PC-3 (cell line): ENCODE data around the gene HTT-AS. TPM values are rescaled to one million over a fixed set of nuclear protein-coding genes. Genes with fewer than 3 reads are reported as not detected.
A peak's percentile ranks its signal among the peaks of the same experiment; 100 is the strongest.

Experiments used
- ATAC-seq: fragments of 200-7000 bp; cut with Tn5 transposase; 2 replicates; pipeline ENCODE4 v1.9.1; 2020; ENCODE audit warnings: mild to moderate bottlenecking, moderate library complexity
- BruUV-seq: library from RNA; stranded (reverse); fragments of 400-500 nt; replicated peaks from 2 replicates; lab custom pipeline; 2021; lab: Mats Ljungman, UMichigan
- CTCF ChIA-PET: fragments of 300-600 bp; sonication (Branson Sonifier 250); formaldehyde crosslinking; loops from one replicate; lab custom pipeline; 2022; ENCODE audit warnings: antibody characterized with exemption; lab: Charles Lee
- POLR2A ChIA-PET: fragments of 300-600 bp; sonication (Branson Sonifier 250); formaldehyde crosslinking; loops from one replicate; lab custom pipeline; 2022; ENCODE audit warnings: antibody characterized with exemption; ENCODE audit not compliant: unreplicated experiment; lab: Charles Lee
- DNase-seq: peaks from one replicate; pipeline ENCODE4 v3.0.0-alpha.2; 2015
- H2AFZ ChIP-seq: fragments of 300-600 bp; sonication (generic); 2 replicates; pipeline ENCODE4 v1.6.0; 2016; ENCODE audit warnings: antibody characterized with exemption, low read length
- H3F3A ChIP-seq: fragments of 300-600 bp; sonication (generic); one replicate; pipeline ENCODE4 v1.6.0; 2017; ENCODE audit warnings: antibody characterized with exemption, low read length, control low read depth, mild to moderate bottlenecking; ENCODE audit not compliant: unreplicated experiment
- H3K27ac ChIP-seq: fragments of 300-600 bp; sonication (generic); 2 replicates; pipeline ENCODE4 v1.5.1; 2016; ENCODE audit warnings: mild to moderate bottlenecking, low read length
- H3K27me3 ChIP-seq: fragments of 300-600 bp; sonication (generic); 2 replicates; pipeline ENCODE4 v1.6.1; 2016; ENCODE audit warnings: low read length, mixed read lengths
- H3K36me3 ChIP-seq: fragments of 300-600 bp; sonication (generic); 2 replicates; pipeline ENCODE4 v1.6.1; 2016; ENCODE audit warnings: low read depth, mixed run types, low read length, mixed read lengths
- H3K4me1 ChIP-seq: fragments of 300-600 bp; sonication (generic); 2 replicates; pipeline ENCODE4 v1.5.1; 2016; ENCODE audit warnings: low read length; ENCODE audit not compliant: insufficient read depth
- H3K4me2 ChIP-seq: fragments of 300-600 bp; sonication (generic); 2 replicates; pipeline ENCODE4 v1.6.0; 2016; ENCODE audit warnings: low read length
- H3K4me3 ChIP-seq: fragments of 300-600 bp; sonication (generic); 2 replicates; pipeline ENCODE4 v1.5.1; 2016; ENCODE audit warnings: mild to moderate bottlenecking, low read length, mixed read lengths
- H3K79me2 ChIP-seq: fragments of 300-600 bp; sonication (generic); 2 replicates; pipeline ENCODE4 v1.6.1; 2017; ENCODE audit warnings: low read length, mixed read lengths
- H3K9ac ChIP-seq: fragments of 300-600 bp; sonication (generic); 2 replicates; pipeline ENCODE4 v1.6.0; 2016; ENCODE audit warnings: mild to moderate bottlenecking, low read length
- H3K9me2 ChIP-seq: fragments of 300-600 bp; sonication (generic); replicated peaks from 2 replicates; pipeline ENCODE4 v1.6.1; 2016; ENCODE audit warnings: mixed run types, low read length, mixed read lengths
- H3K9me3 ChIP-seq: fragments of 300-600 bp; sonication (generic); 2 replicates; pipeline ENCODE4 v1.6.1; 2016; ENCODE audit warnings: low read length, mixed read lengths
- H4K20me1 ChIP-seq: fragments of 300-600 bp; sonication (generic); 2 replicates; pipeline ENCODE4 v1.6.1; 2016; ENCODE audit warnings: low read length, mixed read lengths
- EZH2 ChIP-seq: fragments of 300-600 bp; sonication (generic); IDR thresholded peaks from one replicate; pipeline ENCODE4 v1.6.1; 2017; ENCODE audit warnings: antibody characterized with exemption, mild to moderate bottlenecking, low read length; ENCODE audit not compliant: unreplicated experiment
- EZH2phosphoT487 ChIP-seq: fragments of 300-600 bp; sonication (generic); IDR thresholded peaks from 2 replicates; pipeline ENCODE4 v1.6.1; 2018; ENCODE audit warnings: mild to moderate bottlenecking, antibody characterized with exemption, low read length, borderline replicate concordance
- intact Hi-C: fragments of 100-400 bp; cut with micrococcal nuclease; formaldehyde crosslinking; loops from 2 replicates; pipeline ENCODE4 v1.9.0; 2023
- total RNA-seq: library from RNA; depleted of rRNA; stranded (reverse); fragments of >200 nt; gene quantifications from 2 replicates; pipeline ENCODE4 v1.2.3, GENCODE V29; 2014
- TF ChIP-seq, protein P1 (sequence below): fragments of 300-600 bp; sonication (generic); conservative IDR thresholded peaks from 2 replicates; pipeline ENCODE4 v1.5.1; 2017; ENCODE audit warnings: antibody characterized with exemption, low read depth, mild to moderate bottlenecking, low read length

HTT-AS gene
- total RNA-seq, 1 experiment from 2014 or later, result not detected

DNA sequence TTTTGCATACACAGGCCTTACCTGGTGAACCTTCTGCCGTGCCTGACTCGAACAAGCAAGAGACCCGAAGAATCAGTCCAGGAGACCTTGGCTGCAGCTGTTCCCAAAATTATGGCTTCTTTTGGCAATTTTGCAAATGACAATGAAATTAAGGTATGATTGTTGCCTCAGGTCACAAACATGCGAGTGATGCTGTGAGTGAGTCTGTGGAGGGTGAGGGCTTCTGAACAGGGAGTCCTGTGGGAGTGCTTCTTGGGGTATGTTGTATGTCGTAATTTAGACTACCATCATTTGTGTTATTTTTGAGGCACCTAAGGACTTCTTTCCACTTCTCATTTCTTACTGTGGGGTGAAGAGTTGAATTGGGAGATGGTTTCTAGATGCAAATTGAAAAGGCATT is 32.9 kb upstream of the HTT-AS start:
- DNase-seq, result no peak
- BruUV-seq, result no TSS peak
- Histone ChIP-seq H3K27ac (no peak overlapping the region), H2AFZ (no peak overlapping the region), H3K4me3 (no peak overlapping the region), H3K4me2 (no peak overlapping the region), H3K36me3 (peaks cover 15% of the 10 kb centered on the region), H3K9me2 (no peaks in the 10 kb centered on the region), H3K27me3 (no peaks in the 10 kb centered on the region), H3F3A (no peaks in the 10 kb centered on the region), H3K79me2 (no peaks in the 10 kb centered on the region), H3K9ac (no peak overlapping the region), H4K20me1 (no peaks in the 10 kb centered on the region), H3K4me1 (peaks cover 19% of the 10 kb centered on the region), H3K9me3 (no peaks in the 10 kb centered on the region)
- no peak for ATAC-seq
- intact Hi-C loops, result loop anchor here (2.0 kb wide), 1 partner anchor 38 kb away; no protein-coding TSS in a partner anchor
- CTCF ChIA-PET, result interaction anchor here (0.5 kb wide), 1 partner anchor 61 kb away, joined by 4 read pairs; no protein-coding TSS in a partner anchor
- POLR2A ChIA-PET, result no interaction called here
- TF ChIP-seq EZH2phosphoT487 (no peak), EZH2 (no peak)
- TF ChIP-seq, protein P1, sequence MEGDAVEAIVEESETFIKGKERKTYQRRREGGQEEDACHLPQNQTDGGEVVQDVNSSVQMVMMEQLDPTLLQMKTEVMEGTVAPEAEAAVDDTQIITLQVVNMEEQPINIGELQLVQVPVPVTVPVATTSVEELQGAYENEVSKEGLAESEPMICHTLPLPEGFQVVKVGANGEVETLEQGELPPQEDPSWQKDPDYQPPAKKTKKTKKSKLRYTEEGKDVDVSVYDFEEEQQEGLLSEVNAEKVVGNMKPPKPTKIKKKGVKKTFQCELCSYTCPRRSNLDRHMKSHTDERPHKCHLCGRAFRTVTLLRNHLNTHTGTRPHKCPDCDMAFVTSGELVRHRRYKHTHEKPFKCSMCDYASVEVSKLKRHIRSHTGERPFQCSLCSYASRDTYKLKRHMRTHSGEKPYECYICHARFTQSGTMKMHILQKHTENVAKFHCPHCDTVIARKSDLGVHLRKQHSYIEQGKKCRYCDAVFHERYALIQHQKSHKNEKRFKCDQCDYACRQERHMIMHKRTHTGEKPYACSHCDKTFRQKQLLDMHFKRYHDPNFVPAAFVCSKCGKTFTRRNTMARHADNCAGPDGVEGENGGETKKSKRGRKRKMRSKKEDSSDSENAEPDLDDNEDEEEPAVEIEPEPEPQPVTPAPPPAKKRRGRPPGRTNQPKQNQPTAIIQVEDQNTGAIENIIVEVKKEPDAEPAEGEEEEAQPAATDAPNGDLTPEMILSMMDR, result no peak

DNA sequence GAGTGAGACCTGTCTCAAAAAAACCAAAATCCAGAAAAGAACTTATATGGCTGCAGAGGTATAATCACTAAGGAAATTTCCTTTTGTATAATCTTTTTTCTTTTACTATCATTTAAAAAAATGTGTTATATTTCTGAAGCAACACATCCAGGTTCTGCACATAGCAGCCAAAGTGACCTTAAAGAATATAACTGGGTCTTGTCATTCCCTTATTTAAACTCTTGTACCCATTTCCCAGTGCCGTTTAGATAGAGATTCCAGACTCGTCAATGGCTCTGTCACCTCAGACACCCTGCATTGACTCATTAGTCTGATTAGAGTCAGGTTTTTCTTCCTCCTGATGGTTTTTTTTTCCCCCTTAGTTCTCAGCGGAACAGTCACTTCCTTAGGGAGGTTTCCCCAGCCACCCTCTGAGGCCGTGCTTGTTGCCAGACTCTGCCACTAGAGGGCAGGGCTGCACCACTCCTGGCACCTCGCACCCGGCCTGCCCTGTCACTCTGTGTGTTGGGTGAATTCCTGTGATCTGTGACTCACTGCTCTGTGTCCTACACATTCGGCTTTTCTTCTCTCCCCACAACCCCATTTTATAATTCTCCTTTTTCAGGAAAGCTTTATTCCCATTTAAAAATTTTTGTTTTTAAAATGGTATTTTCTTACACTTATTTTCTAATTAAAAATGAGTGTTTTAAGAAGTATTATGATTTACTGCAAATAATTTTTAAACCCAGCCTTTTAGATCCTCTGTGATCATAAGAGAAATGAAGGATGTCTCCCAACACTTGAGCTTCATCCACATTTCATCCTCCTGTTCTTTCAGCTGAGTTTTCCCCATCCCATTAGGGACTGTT is 32.2 kb upstream of the HTT-AS start:
- intact Hi-C loops, result loop anchor here (1.0 to 2.0 kb wide), 2 partner anchors 30 to 38 kb away; no protein-coding TSS in a partner anchor
- Histone ChIP-seq H3K36me3 (peaks cover 15% of the 10 kb centered on the region), H4K20me1 (no peaks in the 10 kb centered on the region), H3F3A (no peaks in the 10 kb centered on the region), H3K27ac (no peak overlapping the region), H3K9ac (no peak overlapping the region), H2AFZ (no peak overlapping the region), H3K4me3 (no peak overlapping the region), H3K4me1 (peaks cover 13% of the 10 kb centered on the region), H3K9me3 (no peaks in the 10 kb centered on the region), H3K9me2 (no peaks in the 10 kb centered on the region), H3K4me2 (no peak overlapping the region), H3K27me3 (no peaks in the 10 kb centered on the region), H3K79me2 (no peaks in the 10 kb centered on the region)
- TF ChIP-seq EZH2phosphoT487 (no peak), EZH2 (no peak)
- TF ChIP-seq, protein P1, result peak; percentile 90
- ChIA-PET CTCF (interaction anchor here (0.5 kb wide), 1 partner anchor 60 kb away, joined by 4 read pairs; no protein-coding TSS in a partner anchor), POLR2A (no interaction called here)
- BruUV-seq, result no TSS peak
- peak; percentile 90 for DNase-seq
- peak; percentile 97 for ATAC-seq

DNA sequence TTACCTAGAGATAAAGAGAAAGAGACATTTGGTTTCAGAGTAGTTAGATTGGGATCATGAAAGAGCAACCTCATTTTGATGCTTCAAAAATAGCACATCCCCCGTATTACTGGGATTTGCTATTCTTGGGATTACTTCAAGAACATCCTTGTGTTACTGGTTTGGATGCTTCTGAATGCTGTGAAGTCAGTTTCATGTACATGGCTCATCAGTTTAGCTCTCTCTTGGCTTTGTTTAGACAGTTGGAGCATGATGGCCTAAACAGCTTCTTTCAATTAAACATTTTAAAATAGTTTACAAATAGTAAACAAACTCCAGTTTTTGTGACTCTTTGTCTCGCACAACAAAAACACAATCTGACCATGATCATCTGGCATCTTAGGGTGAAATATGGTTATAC is 24.0 kb upstream of the HTT-AS start:
- no TSS peak for BruUV-seq
- DNase-seq (no peak), ATAC-seq (no peak)
- Histone ChIP-seq H3K9ac (no peak overlapping the region), H3K4me2 (no peak overlapping the region), H3K27me3 (no peaks in the 10 kb centered on the region), H3K9me3 (no peaks in the 10 kb centered on the region), H3K9me2 (no peaks in the 10 kb centered on the region), H3K79me2 (no peaks in the 10 kb centered on the region), H4K20me1 (no peaks in the 10 kb centered on the region), H3F3A (no peaks in the 10 kb centered on the region), H3K4me3 (no peak overlapping the region), H2AFZ (no peak overlapping the region), H3K27ac (no peak overlapping the region), H3K36me3 (no peaks in the 10 kb centered on the region; the same call in 1 of the 2 replicates), H3K4me1 (no peaks in the 10 kb centered on the region)
- ChIA-PET POLR2A (no interaction called here), CTCF (no interaction called here)
- TF ChIP-seq EZH2 (no peak), EZH2phosphoT487 (no peak)
- TF ChIP-seq, protein P1, result no peak
- intact Hi-C loops, result no loop called here
